T-helper 2 cell treated with Interferon-gamma antibody and Interleukin-4, amounts not matched to agents 100 ng/mL and 5 ng/mL, for 36 hours (primary cell): Measurements from ENCODE around the gene SLC44A1. TPM values are rescaled to one million over a fixed set of nuclear protein-coding genes. Genes with fewer than 3 reads are reported as not detected.

Experiments used
- intact Hi-C: fragments of 100-400 bp; cut with micrococcal nuclease; formaldehyde crosslinking; loops from one replicate; pipeline ENCODE4 v1.15.1; 2023
- total RNA-seq: library from RNA; stranded (reverse); gene quantifications from 2 replicates; pipeline ENCODE4 v1.2.3, GENCODE V29; 2022

SLC44A1 gene
- total RNA-seq, 1 donor from 2014 or later = 4.2 TPM

- intact Hi-C loops = no loop called here
Measured at GRCh38 chr9:105331755-105332154, 87.3 kb downstream of the SLC44A1 start.

DNA sequence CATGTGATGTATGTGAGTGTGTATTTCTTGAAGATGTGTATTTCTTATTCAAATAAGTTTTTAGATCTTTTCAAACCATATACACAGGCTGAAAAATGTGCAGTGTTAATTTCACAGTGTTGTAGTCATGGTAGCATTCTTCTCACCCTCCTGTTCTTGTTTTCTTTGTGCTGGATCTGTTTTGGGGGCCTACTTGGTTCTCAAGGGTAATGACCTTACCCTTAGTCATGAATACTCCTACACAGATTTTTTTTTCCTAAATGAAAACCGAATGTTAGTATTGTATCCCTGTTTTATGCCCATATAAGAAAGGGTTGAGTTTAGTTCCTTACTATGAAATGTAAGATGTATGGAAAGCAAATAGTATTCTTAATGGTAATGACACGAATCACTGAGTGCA is 88.0 kb downstream of the SLC44A1 start:
- intact Hi-C loops = no loop called here

GRCh38 chr9:105333076-105333475 is 88.6 kb downstream of the SLC44A1 start:
- intact Hi-C loops = no loop called here

DNA sequence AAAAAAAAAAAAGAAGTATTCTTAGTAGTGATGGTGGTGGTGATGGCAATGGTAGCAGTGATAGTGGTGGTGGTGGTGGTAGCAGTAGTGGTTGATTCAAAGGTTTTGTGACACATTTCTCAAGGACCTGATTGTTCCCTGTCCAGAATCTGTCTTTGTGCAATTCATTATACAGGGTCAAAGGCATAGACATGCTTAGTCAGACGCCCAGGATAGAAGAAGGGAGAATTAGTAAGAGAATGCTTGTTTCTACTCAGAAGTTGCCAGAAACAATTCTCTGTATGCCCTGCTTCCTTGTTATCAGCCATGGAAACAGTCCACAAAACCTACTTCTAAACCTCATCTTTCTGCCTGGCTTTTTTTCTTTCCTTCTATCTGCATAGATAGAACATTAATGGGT is 89.4 kb downstream of the SLC44A1 start:
- intact Hi-C loops = no loop called here

GRCh38 chr9:105338308-105338707 is 93.9 kb downstream of the SLC44A1 start:
- intact Hi-C loops = no loop called here

DNA sequence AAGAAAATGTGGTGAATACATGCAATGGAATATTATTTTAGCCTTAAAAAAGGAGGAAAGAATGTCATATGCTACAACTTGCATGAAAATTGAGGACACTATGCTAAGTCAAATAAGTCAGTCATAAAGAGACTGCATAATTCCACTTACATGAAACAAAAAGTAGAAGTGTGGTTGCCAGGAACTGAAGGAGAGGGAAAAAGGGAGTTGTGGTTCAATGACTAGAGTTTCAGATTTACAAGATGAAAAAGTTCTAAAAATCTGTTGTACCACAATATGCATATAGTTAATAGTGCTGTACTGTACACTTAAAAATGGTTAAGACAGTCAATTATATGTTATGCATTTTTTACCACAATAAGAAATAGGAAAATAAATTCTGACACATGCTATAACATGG is 95.4 kb downstream of the SLC44A1 start:
- intact Hi-C loops = no loop called here

- intact Hi-C loops = no loop called here
Measured at GRCh38 chr9:105341434-105342146, 97.1 kb downstream of the SLC44A1 start.

- intact Hi-C loops = no loop called here
Measured at GRCh38 chr9:105342147-105342505, 97.7 kb downstream of the SLC44A1 start.

DNA sequence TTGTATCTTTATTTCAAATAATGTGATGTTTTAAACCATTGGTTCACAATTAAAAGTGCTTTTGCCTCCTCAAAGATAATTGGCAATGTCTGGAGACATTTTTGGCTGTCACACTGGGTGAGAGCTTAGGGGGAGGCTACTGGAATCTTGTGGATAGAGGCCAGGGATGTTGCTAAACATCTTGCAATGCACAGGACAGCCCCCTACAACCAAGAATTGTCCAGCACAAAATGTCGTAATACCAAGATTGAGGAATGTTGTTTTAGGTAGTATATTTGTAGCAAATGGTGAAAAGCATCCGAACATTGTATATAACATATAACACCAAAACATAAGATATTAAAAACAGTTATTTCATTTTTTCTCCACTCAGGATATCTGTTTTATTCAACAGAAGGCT is 99.8 kb downstream of the SLC44A1 start:
- intact Hi-C loops = no loop called here

- intact Hi-C loops = no loop called here
Measured at GRCh38 chr9:105345626-105346025, 101.2 kb downstream of the SLC44A1 start.

DNA sequence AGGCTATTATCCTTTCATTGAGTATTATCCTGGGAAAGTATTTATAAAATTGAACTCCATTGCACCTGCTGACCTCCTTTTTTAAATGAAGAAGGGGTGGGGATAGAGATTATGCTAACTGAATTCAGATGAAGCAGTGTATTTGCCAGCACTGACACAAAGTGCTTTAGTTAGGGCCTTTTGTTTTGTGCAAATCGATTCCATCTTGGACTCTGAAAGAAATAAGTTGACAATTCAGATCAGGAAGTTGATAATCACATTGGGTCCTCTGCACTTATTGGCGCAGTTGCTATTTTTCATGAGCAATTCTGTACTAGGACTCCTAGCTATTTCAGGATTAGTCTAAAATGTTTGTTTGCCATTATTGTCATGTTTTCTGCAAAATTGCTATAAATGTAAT is 101.8 kb downstream of the SLC44A1 start:
- intact Hi-C loops = no loop called here

DNA sequence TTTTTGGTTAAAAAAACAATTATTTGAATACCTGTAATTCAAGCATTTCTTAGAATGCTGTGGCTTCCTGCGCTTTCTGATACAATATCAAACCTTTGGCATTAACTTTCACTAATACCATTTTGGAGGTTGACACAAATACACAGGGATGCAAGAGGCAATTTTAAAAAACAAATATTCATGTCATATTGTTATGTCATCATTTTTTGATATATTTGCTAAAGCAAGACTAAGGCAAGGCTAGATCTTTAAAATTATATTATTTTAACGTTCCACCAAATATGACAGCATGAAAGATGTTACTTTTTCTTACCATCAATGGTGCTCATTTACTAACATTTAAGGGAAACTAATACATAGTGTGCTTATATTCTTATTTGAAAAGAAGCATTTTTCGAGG is 110.0 kb downstream of the SLC44A1 start:
- intact Hi-C loops = no loop called here

DNA sequence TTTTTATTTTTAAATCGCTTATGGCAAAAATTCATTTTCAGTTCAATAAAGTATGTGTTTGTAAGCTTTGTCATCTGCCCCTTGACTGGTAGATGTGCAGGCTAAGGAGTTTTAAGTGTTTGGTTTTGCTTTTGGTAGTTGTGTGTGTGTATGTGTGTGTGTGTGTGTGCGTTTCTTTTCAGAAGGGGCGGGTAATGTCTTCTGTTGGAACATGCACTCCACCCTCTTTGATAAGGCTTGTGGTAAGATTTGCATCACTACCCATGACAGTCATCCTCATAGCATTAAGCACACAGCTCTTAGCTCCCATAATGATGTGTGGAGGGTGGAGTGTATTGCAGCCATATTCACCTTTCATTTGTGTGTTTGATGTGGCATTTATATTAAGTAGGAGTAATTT is 111.3 kb downstream of the SLC44A1 start:
- intact Hi-C loops = loop anchor here (5.0 kb wide), 1 partner anchor 52 kb away; no protein-coding TSS in a partner anchor

- intact Hi-C loops = loop anchor here (5.0 kb wide), 1 partner anchor 49 kb away; no protein-coding TSS in a partner anchor
Measured at GRCh38 chr9:105357937-105358336, 113.5 kb downstream of the SLC44A1 start.

- intact Hi-C loops = loop anchor here (5.0 kb wide), 1 partner anchor 47 kb away; no protein-coding TSS in a partner anchor
Measured at GRCh38 chr9:105359892-105360291, 115.4 kb downstream of the SLC44A1 start.

GRCh38 chr9:105360344-105360743 is 115.9 kb downstream of the SLC44A1 start:
- intact Hi-C loops = no loop called here

DNA sequence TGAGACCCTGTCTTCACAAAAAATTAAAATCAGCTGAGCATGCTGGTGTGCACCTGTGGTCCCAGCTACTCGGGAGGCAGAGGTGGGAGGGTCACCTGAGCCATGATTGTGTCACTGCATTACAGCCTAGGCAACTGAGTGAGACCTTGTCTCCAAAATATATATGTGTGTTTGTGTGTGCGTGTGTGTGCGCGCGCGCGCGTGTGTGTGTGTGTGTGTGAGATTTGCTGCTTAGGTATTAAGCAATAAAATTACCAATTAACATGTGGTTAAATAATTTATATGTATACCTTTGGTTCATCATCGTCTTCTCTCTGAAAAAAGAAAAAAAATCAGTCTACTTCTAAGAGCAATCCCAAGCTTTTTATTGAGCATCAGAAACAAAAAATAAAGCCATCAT is 117.4 kb downstream of the SLC44A1 start:
- intact Hi-C loops = no loop called here

GRCh38 chr9:105362470-105362869 is 118.0 kb downstream of the SLC44A1 start:
- intact Hi-C loops = no loop called here

DNA sequence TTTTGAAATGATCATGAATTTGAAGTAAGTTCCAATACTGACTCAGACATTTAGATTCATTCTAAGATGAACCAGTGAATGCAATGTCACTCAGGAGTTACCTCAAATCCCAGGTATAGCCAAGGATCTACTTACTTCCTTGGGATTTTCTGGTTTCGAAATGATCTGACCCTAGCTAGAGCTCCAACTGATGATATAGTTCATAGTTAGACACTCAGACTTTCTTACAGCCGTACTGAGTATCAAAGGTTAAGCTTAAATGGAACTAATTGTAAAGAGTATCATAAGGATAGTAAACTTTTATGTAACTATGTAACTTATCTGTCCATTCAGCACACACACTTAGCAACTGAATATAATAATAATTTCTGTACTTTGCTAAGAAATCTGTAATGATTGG is 119.4 kb downstream of the SLC44A1 start:
- intact Hi-C loops = no loop called here

DNA sequence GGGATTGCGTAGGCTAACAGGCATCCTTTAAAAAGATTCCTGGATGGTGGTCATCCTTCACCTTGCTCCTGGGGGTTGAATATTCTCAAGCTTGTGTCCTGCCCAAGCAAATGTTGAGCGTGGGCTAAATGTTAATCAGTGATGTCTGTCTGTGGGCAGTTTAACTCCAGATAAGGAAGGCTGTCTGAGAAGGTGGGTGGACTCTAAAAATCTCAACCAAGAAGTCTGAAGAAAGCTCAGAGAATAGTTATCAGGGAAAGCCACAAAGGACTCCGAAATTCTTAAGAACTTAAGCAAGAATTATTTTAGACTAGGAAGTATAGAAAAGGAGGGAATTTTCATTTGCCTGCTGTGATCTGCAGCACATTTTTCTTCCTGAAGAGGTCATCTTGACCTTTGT is 125.5 kb downstream of the SLC44A1 start:
- intact Hi-C loops = no loop called here

DNA sequence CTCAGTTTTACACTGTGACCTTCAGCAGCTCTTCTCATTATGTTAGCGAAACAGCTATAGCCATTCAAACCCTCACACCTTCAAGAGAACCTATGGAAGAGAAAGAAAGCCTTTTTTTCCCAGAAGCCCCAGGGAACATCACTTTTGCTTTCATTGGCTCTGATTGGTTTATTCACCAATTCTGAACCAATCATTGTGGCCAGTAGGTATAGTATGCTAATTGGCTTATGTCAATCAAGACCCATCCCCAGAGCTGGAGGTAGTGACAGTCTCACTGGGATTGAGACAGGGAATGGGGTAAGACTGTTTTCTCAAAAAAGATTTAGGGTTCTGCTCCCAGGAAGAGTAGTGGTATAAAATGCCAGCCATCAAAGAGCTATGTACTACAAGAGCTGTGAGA is 129.3 kb downstream of the SLC44A1 start:
- intact Hi-C loops = no loop called here

DNA sequence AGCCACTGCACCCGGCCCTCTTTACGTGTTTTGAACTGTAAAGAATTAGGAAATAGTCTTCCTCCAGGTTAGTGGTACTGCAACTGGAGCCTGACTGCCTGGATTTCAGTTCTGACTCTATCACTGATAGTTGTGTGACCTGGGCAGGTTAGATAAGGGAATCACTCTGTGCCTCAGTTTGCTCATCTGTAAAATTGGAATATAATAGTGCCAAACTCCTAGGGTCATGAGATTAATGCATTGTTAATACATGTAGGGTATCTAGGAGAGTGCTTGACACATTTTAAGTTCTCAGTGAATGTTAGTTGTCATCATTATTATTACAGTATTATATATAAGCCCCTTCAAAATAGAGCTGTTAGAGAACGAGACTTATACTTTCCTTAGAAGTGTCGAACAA is 130.9 kb downstream of the SLC44A1 start:
- intact Hi-C loops = no loop called here

DNA sequence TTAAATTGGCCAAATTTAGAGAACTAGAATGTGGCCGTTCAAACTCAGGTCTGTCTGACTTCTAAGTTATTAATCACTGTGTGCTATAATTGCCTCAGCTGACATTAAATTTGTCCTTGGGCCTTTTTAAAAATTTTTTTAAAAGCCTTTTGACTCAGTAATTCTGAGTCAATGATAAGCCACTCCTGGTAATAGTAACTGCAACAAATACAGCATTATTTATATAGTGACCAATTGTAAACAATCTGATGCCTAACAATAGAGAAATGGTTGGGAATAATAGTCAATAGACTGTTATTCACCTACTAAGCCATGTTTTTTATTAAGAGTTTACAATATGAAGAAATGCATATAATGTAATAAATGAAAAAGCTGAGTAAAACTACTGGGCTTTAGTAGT is 132.4 kb downstream of the SLC44A1 start:
- intact Hi-C loops = no loop called here
